CD14-positive monocyte (primary cell): ENCODE results near the gene HOXB5. TPM values are rescaled to one million over a fixed set of nuclear protein-coding genes. Genes with fewer than 3 reads are reported as not detected.

Source experiments
- DNase-seq, 3 donors: peaks; one replicate each; pipeline ENCODE4 v3.0.0-alpha.2; 2011 to 2022
- H2AFZ ChIP-seq: 2 replicates; pipeline ENCODE4 v1.6.0; 2012; ENCODE audit warnings: mild to moderate bottlenecking, low read depth, low read length, inconsistent platforms; ENCODE audit not compliant: insufficient read depth, poor library complexity, severe bottlenecking
- H3K27ac ChIP-seq, 2 donors: 1 replicate in 1 of 2; 2 replicates in 1 of 2; pipeline ENCODE4 v1.5.1; 2012 to 2013; ENCODE audit warnings: low read length in 2 of 2, control low read depth in 1 of 2, inconsistent platforms in 1 of 2, low read depth in 1 of 2, mild to moderate bottlenecking in 1 of 2
- H3K27me3 ChIP-seq, 2 donors: one replicate each; pipeline versions ENCODE4 v1.6.0 to v1.6.1; 2011 to 2013; ENCODE audit warnings: low read length in 2 of 2; ENCODE audit not compliant: control insufficient read depth in 2 of 2, insufficient read depth in 2 of 2
- H3K36me3 ChIP-seq, 2 donors: replicated peaks in 1 of 2; 1 replicate in 1 of 2; 2 replicates in 1 of 2; pipeline versions ENCODE4 v1.5.1 to v1.6.1; 2012 to 2013; ENCODE audit warnings: low read length in 2 of 2, control low read depth in 1 of 2, inconsistent platforms in 1 of 2, mild to moderate bottlenecking in 1 of 2; ENCODE audit not compliant: insufficient read depth in 2 of 2, control insufficient read depth in 1 of 2
- H3K4me1 ChIP-seq, 2 donors: 1 replicate in 1 of 2; 2 replicates in 1 of 2; pipeline versions ENCODE4 v1.5.1 to v1.6.1; 2012 to 2013; ENCODE audit warnings: low read length in 2 of 2, control low read depth in 1 of 2, inconsistent platforms in 1 of 2, mild to moderate bottlenecking in 1 of 2, moderate library complexity in 1 of 2; ENCODE audit not compliant: insufficient read depth in 2 of 2, control insufficient read depth in 1 of 2
- H3K4me2 ChIP-seq: replicated peaks from 2 replicates; pipeline ENCODE3; 2012; ENCODE audit warnings: low read length, moderate library complexity, mild to moderate bottlenecking; ENCODE audit not compliant: poor library complexity, severe bottlenecking; ENCODE audit errors: extremely low read depth
- H3K4me3 ChIP-seq, 3 experiments: fragments of 200-600 bp in 1 of 3; sonication (generic) in 1 of 3; replicated peaks in 1 of 3; 1 replicate in 2 of 3; 2 replicates in 1 of 3; pipeline ENCODE4 v1.5.1; 2011 to 2013; ENCODE audit warnings: low read length in 3 of 3, mild to moderate bottlenecking in 3 of 3, control low read depth in 2 of 3, low read depth in 2 of 3, inconsistent platforms in 1 of 3, moderate library complexity in 1 of 3
- H3K79me2 ChIP-seq: 2 replicates; pipeline ENCODE4 v1.6.0; 2012; ENCODE audit warnings: mild to moderate bottlenecking, control low read depth, inconsistent platforms, low read length, moderate library complexity; ENCODE audit not compliant: insufficient read depth
- H3K9ac ChIP-seq: 2 replicates; pipeline ENCODE4 v1.6.0; 2017; ENCODE audit warnings: low read length, mild to moderate bottlenecking; ENCODE audit not compliant: insufficient read depth, poor library complexity, severe bottlenecking
- H3K9me3 ChIP-seq, 2 donors: replicated peaks in 1 of 2; 1 replicate in 1 of 2; 2 replicates in 1 of 2; pipeline versions ENCODE4 v1.5.1 to v1.6.1; 2012 to 2013; ENCODE audit warnings: low read length in 2 of 2, control low read depth in 1 of 2; ENCODE audit not compliant: control insufficient read depth in 1 of 2, insufficient read depth in 1 of 2
- H4K20me1 ChIP-seq: 2 replicates; pipeline ENCODE4 v1.6.0; 2012; ENCODE audit warnings: mild to moderate bottlenecking, low read length, control low read depth, moderate library complexity; ENCODE audit not compliant: insufficient read depth
- H3K27ac Mint-ChIP-seq, 7 donors: one replicate each; pipeline ENCODE4 v1.8.0; 2020; ENCODE audit warnings: mild to moderate bottlenecking in 7 of 7, mixed read lengths in 7 of 7, moderate library complexity in 6 of 7, inconsistent platforms in 2 of 7
- H3K27me3 Mint-ChIP-seq, 3 donors: one replicate each; pipeline ENCODE4 v1.8.0; 2021 to 2022; ENCODE audit warnings: low read depth in 3 of 3, mild to moderate bottlenecking in 3 of 3, mixed read lengths in 3 of 3, moderate library complexity in 3 of 3, inconsistent platforms in 1 of 3
- H3K36me3 Mint-ChIP-seq, 2 donors: one replicate each; pipeline ENCODE4 v1.8.0; 2020; ENCODE audit warnings: mixed read lengths in 2 of 2, inconsistent platforms in 1 of 2, mild to moderate bottlenecking in 1 of 2
- H3K4me1 Mint-ChIP-seq: one replicate; pipeline ENCODE4 v1.8.0; 2020; ENCODE audit warnings: mild to moderate bottlenecking, mixed read lengths
- H3K4me3 Mint-ChIP-seq, 2 donors: one replicate each; pipeline ENCODE4 v1.8.0; 2020; ENCODE audit warnings: mild to moderate bottlenecking in 2 of 2, mixed read lengths in 2 of 2, moderate library complexity in 1 of 2
- H3K9me3 Mint-ChIP-seq, 7 donors: one replicate each; pipeline ENCODE4 v1.8.0; 2020 to 2022; ENCODE audit warnings: mixed read lengths in 7 of 7, mild to moderate bottlenecking in 6 of 7, moderate library complexity in 6 of 7, inconsistent platforms in 2 of 7
- CTCF ChIP-seq: fragments of 200-600 bp; IDR thresholded peaks from one replicate; pipeline ENCODE4 v1.8.0; 2022; ENCODE audit warnings: antibody characterized with exemption, mild to moderate bottlenecking
- WGBS: methylation state at CpG from one replicate; pipeline ENCODE4 v1.1.5; 2013; ENCODE audit warnings: missing lambda C conversion rate; ENCODE audit not compliant: insufficient coverage; 5-methylcytosine and 5-hydroxymethylcytosine counted together
- intact Hi-C, 2 donors: fragments of 100-400 bp; cut with micrococcal nuclease; formaldehyde crosslinking; loops; one replicate each; pipeline versions ENCODE4 v1.15.0 to v1.15.1; 2023
- polyA plus RNA-seq, 3 donors: library from polyadenylated mRNA; depleted of rRNA in 1 of 3; unstranded in 2 of 3; stranded (reverse) in 1 of 3; fragments of 300-500 nt in 2 of 3; fragments of >200 nt in 1 of 3; fragmentation: Illumina TruSeq in 2 of 3; gene quantifications; 1 replicate in 2 of 3; 2 replicates in 1 of 3; pipeline ENCODE4 v1.2.3, GENCODE V29; 2012 to 2021

HOXB5 gene
- polyA plus RNA-seq, 3 donors, result not detected

DNA sequence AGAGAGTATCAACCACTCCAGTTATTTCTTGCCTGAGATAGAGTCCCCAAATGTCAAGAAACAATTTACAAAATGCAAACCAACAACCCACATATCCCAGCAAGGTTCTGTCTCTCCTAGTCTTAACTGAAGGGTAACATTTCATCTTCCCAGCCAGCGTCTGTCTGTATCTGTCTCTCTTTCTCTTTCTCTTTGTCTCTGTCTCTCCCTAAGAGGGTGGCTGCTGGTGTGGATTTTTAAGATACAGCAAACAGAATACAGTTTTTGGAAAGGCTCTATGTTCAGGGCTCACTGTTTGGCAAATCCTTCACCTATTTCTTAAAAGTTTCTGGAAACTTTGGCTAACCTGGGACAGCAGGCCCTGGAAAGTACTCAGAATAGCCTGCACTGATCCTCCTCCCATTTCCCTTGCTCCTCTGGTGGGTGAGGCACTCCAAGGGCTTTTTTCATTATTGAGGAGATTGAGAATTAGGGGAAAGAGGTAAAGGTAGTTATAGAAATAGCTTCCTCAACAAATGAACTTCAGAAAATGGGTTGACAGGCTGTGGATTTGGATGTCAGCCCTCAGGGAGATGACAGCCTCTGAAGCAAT, 21.7 kb downstream of the HOXB5 start:
- H3K27ac Mint-ChIP-seq, result no peak overlapping the region
- H3K9me3 Mint-ChIP-seq, result peaks cover 0 to 15% (median 5%) of the 10 kb centered on the region in 7 donors
- Histone ChIP-seq H3K27me3 (peaks cover 54 to 95% of the 10 kb centered on the region in 2 donors), H2AFZ (no peak overlapping the region), H3K4me1 (peaks cover 11 to 18% of the 10 kb centered on the region in 2 donors), H4K20me1 (no peaks in the 10 kb centered on the region), H3K79me2 (no peaks in the 10 kb centered on the region), H3K4me2 (no peak overlapping the region), H3K27ac (no peak overlapping the region), H3K36me3 (no peaks in the 10 kb centered on the region), H3K9me3 (no peaks in the 10 kb centered on the region), H3K9ac (no peak overlapping the region), H3K4me3 (no peak overlapping the region)
- peaks cover 18 to 53% (median 40%) of the 10 kb centered on the region in 3 donors for H3K27me3 Mint-ChIP-seq
- peak overlapping the region in 1 of 2 donors; percentile 1 for H3K4me3 Mint-ChIP-seq
- peaks cover 5 to 8% of the 10 kb centered on the region in 2 donors for H3K36me3 Mint-ChIP-seq
- intact Hi-C loops, result no loop called here
- no peak for TF ChIP-seq CTCF
- peaks cover 20% of the 10 kb centered on the region for H3K4me1 Mint-ChIP-seq
- no peak for DNase-seq
- WGBS, result no CpG with 5 or more reads among the region's 1 CpG

DNA sequence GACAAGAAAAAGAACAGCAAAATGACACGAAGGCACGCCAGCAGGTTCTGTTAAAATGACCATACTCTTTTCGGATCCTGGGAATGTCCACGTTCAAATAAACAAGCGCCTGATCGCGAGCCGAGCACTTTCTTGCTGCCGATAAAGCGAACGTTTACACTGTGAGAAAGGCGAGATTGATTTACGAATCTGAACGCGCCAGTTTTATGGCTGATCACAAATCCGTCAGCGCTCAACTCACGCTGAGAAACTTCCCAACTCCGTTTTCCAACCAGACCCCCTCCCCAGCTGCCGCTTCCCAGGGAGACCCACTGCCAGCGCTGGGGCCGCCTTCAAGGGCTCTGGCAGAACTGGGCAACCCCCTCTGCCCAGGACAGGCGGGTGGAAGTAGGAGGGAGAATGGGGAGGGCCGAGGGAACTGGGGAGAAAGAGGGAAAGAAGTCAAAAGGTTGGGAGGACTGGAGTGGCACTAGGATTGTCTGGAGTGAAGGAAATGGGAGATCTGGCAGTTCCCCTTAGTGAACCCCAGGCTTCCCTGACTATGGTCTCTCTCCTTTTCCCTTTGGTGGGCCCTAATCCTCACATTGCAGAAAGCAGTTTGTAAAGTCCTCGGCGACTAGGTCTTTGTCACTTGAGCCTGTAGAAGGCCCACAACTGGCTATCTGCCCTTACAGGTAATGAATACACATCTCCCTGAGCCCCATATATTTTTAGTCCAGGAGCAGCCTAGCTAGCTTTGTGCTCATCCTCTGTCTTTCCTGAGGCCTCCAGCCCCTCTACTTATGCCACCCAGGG, 22.4 kb downstream of the HOXB5 start:
- H3K4me3 ChIP-seq, result no peak overlapping the region
- H3K9me3 Mint-ChIP-seq, result peaks cover 0 to 10% (median 2%) of the 10 kb centered on the region in 7 donors
- H2AFZ ChIP-seq, result no peak overlapping the region
- intact Hi-C loops, result no loop called here
- no peak overlapping the region for H3K4me2 ChIP-seq
- H3K27me3 Mint-ChIP-seq, result peaks cover 11 to 48% (median 35%) of the 10 kb centered on the region in 3 donors
- no peaks in the 10 kb centered on the region for H3K79me2 ChIP-seq
- peaks cover 56 to 96% of the 10 kb centered on the region in 2 donors for H3K27me3 ChIP-seq
- H3K27ac ChIP-seq, result no peak overlapping the region
- peaks cover 2 to 6% of the 10 kb centered on the region in 2 donors for H3K36me3 Mint-ChIP-seq
- DNase-seq, result no peak
- no peak for TF ChIP-seq CTCF
- H3K9ac ChIP-seq, result no peak overlapping the region
- peaks cover 6 to 11% of the 10 kb centered on the region in 2 donors for H3K4me1 ChIP-seq
- WGBS, result 76% methylated on average over 15 of the region's 26 CpGs
- peaks cover 15% of the 10 kb centered on the region for H3K4me1 Mint-ChIP-seq
- no peaks in the 10 kb centered on the region for H3K36me3 ChIP-seq
- no peaks in the 10 kb centered on the region for H3K9me3 ChIP-seq
- H3K27ac Mint-ChIP-seq, result no peak overlapping the region
- no peaks in the 10 kb centered on the region for H4K20me1 ChIP-seq
- H3K4me3 Mint-ChIP-seq, result peak overlapping the region in 1 of 2 donors; percentile 1
